ENCODE results near the gene SRRM3. TPM values are rescaled to one million over a fixed set of nuclear protein-coding genes. Genes with fewer than 3 reads are reported as not detected.

The SRRM3 gene
- total RNA-seq, 1 experiment from 2014 or later: 1.7 TPM

GRCh38 chr7:76272142-76272541, 70.4 kb downstream of the SRRM3 start:
- Histone ChIP-seq H3K36me3 (ENCODE audit: control insufficient read depth, insufficient read depth, low read length) (no peaks in the 10 kb centered on the region), H3K27me3 (replicated peaks; ENCODE audit: control insufficient read depth, insufficient read depth, low read length) (no peaks in the 10 kb centered on the region; the same call in none of the 2 replicates), H3K4me1 (no peaks in the 10 kb centered on the region), H3K9me3 (no peaks in the 10 kb centered on the region), H3K4me3 (ENCODE audit: low read depth, low read length) (no peak overlapping the region)
- BruUV-seq (replicated peaks): no TSS peak
- TF ChIP-seq CTCF (IDR thresholded peaks at IDR 0.05; ENCODE audit: insufficient read depth in 1 of 2, low read depth in 1 of 2, low read length in 1 of 2, severe bottlenecking in 1 of 2, unreplicated experiment in 1 of 2): no peak
- intact Hi-C loops (cut with micrococcal nuclease; ENCODE audit: unreplicated experiment): no loop called here
- no peaks in the 10 kb centered on the region for H3K36me3 Mint-ChIP-seq (ENCODE audit: insufficient read depth, unreplicated experiment)
- ChIA-PET CTCF (no interaction called here), POLR2A (no interaction called here)
- no peak overlapping the region for H3K27ac Mint-ChIP-seq (ENCODE audit: unreplicated experiment)
- H3K9me3 Mint-ChIP-seq (ENCODE audit: unreplicated experiment): no peaks in the 10 kb centered on the region
- H3K4me3 Mint-ChIP-seq (ENCODE audit: unreplicated experiment): no peak overlapping the region
- peaks cover 24% of the 10 kb centered on the region for H3K27me3 Mint-ChIP-seq (ENCODE audit: insufficient read depth, unreplicated experiment)
- DNase-seq: no peak
- H3K4me1 Mint-ChIP-seq (ENCODE audit: low read depth, unreplicated experiment): no peaks in the 10 kb centered on the region

GRCh38 chr7:76272851-76273497, 71.3 kb downstream of the SRRM3 start:
- no peak overlapping the region for H3K27ac Mint-ChIP-seq (ENCODE audit: unreplicated experiment)
- H3K4me3 Mint-ChIP-seq (ENCODE audit: unreplicated experiment): no peak overlapping the region
- H3K9me3 ChIP-seq: no peaks in the 10 kb centered on the region
- no peaks in the 10 kb centered on the region for H3K9me3 Mint-ChIP-seq (ENCODE audit: unreplicated experiment)
- no peaks in the 10 kb centered on the region for H3K36me3 ChIP-seq (ENCODE audit: control insufficient read depth, insufficient read depth, low read length)
- BruUV-seq (replicated peaks): no TSS peak
- H3K4me1 Mint-ChIP-seq (ENCODE audit: low read depth, unreplicated experiment): no peaks in the 10 kb centered on the region
- no peak for TF ChIP-seq CTCF (IDR thresholded peaks at IDR 0.05; ENCODE audit: insufficient read depth in 1 of 2, low read depth in 1 of 2, low read length in 1 of 2, severe bottlenecking in 1 of 2, unreplicated experiment in 1 of 2)
- peaks cover 28% of the 10 kb centered on the region for H3K27me3 Mint-ChIP-seq (ENCODE audit: insufficient read depth, unreplicated experiment)
- H3K36me3 Mint-ChIP-seq (ENCODE audit: insufficient read depth, unreplicated experiment): no peaks in the 10 kb centered on the region
- POLR2A ChIA-PET: no interaction called here
- no peak overlapping the region for H3K4me3 ChIP-seq (ENCODE audit: low read depth, low read length)
- no peaks in the 10 kb centered on the region; the same call in 1 of the 2 replicates for H3K27me3 ChIP-seq (replicated peaks; ENCODE audit: control insufficient read depth, insufficient read depth, low read length)
- intact Hi-C loops (cut with micrococcal nuclease; ENCODE audit: unreplicated experiment): no loop called here
- DNase-seq: no peak
- CTCF ChIA-PET: interaction anchor here (1.0 kb wide), 1 partner anchor 34 kb away, joined by 6 read pairs; no protein-coding TSS in a partner anchor
- H3K4me1 ChIP-seq: no peaks in the 10 kb centered on the region

GRCh38 chr7:76273503-76273902, 71.8 kb downstream of the SRRM3 start:
- Histone ChIP-seq H3K36me3 (ENCODE audit: control insufficient read depth, insufficient read depth, low read length) (no peaks in the 10 kb centered on the region), H3K27me3 (replicated peaks; ENCODE audit: control insufficient read depth, insufficient read depth, low read length) (no peaks in the 10 kb centered on the region; the same call in 1 of the 2 replicates), H3K9me3 (no peaks in the 10 kb centered on the region), H3K4me3 (ENCODE audit: low read depth, low read length) (no peak overlapping the region), H3K4me1 (no peaks in the 10 kb centered on the region)
- intact Hi-C loops (cut with micrococcal nuclease; ENCODE audit: unreplicated experiment): no loop called here
- CTCF ChIA-PET: interaction anchor here (1.0 kb wide), 1 partner anchor 34 kb away, joined by 6 read pairs; no protein-coding TSS in a partner anchor
- POLR2A ChIA-PET: no interaction called here
- no peak overlapping the region for H3K4me3 Mint-ChIP-seq (ENCODE audit: unreplicated experiment)
- H3K4me1 Mint-ChIP-seq (ENCODE audit: low read depth, unreplicated experiment): no peaks in the 10 kb centered on the region
- no peaks in the 10 kb centered on the region for H3K9me3 Mint-ChIP-seq (ENCODE audit: unreplicated experiment)
- H3K36me3 Mint-ChIP-seq (ENCODE audit: insufficient read depth, unreplicated experiment): no peaks in the 10 kb centered on the region
- peaks cover 26% of the 10 kb centered on the region for H3K27me3 Mint-ChIP-seq (ENCODE audit: insufficient read depth, unreplicated experiment)
- TF ChIP-seq CTCF (IDR thresholded peaks at IDR 0.05; ENCODE audit: insufficient read depth in 1 of 2, low read depth in 1 of 2, low read length in 1 of 2, severe bottlenecking in 1 of 2, unreplicated experiment in 1 of 2): no peak
- no TSS peak for BruUV-seq (replicated peaks)
- H3K27ac Mint-ChIP-seq (ENCODE audit: unreplicated experiment): no peak overlapping the region
- no peak for DNase-seq

Data from Caco-2 (cell line).